ENCODE data around the gene RCOR2. TPM values are rescaled to one million over a fixed set of nuclear protein-coding genes. Genes with fewer than 3 reads are reported as not detected.

RCOR2 gene
- total RNA-seq, 4 donors from 2014 or later = 0.64 to 0.82 TPM; not detected in 2

GRCh38 chr11:63877658-63878241, 39.2 kb downstream of the RCOR2 start:
- 95% methylated on average over 6 of the region's 6 CpGs; no CpG with 5 or more reads in 1 of the 2 donors for WGBS, 2 donors (ENCODE audit: low coverage in 1 of 2)
- in situ Hi-C loops (cut with MboI; ENCODE audit: low pct_ligation_motif_present in 1 of 4, low pct_unique_long_range_greater_than_20kb in 1 of 4, low sequenced_read_pairs in 3 of 4) (no loop called here), intact Hi-C loops (cut with DNase I; ENCODE audit: low total_unique reads) (no loop called here)
- Histone ChIP-seq H3K36me3 (no peaks in the 10 kb centered on the region), H3K4me1 (peaks cover 26 to 52% (median 40%) of the 10 kb centered on the region in 4 donors), H3K27me3 (no peaks in the 10 kb centered on the region), H3K9me3 (no peaks in the 10 kb centered on the region), H3K27ac (no peak overlapping the region), H3K4me3 (no peak overlapping the region)
- no peak for DNase-seq
- no peak for TF ChIP-seq EP300 (IDR thresholded peaks at IDR 0.05; ENCODE audit: low read depth)

GRCh38 chr11:63876616-63877015, 40.3 kb downstream of the RCOR2 start:
- 92 to 96% methylated on average over 4 to 6 of the region's 6 CpGs for WGBS, 2 donors (ENCODE audit: low coverage in 1 of 2)
- in situ Hi-C loops (cut with MboI; ENCODE audit: low pct_ligation_motif_present in 1 of 4, low pct_unique_long_range_greater_than_20kb in 1 of 4, low sequenced_read_pairs in 3 of 4) (no loop called here), intact Hi-C loops (cut with DNase I; ENCODE audit: low total_unique reads) (no loop called here)
- Histone ChIP-seq H3K36me3 (no peaks in the 10 kb centered on the region), H3K27ac (no peak overlapping the region), H3K4me3 (no peak overlapping the region), H3K9me3 (no peaks in the 10 kb centered on the region), H3K27me3 (no peaks in the 10 kb centered on the region), H3K4me1 (peaks cover 32 to 62% (median 48%) of the 10 kb centered on the region in 4 donors)
- no peak for TF ChIP-seq CTCF (IDR thresholded peaks at IDR 0.05)
- TF ChIP-seq POLR2A (IDR thresholded peaks at IDR 0.05) = no peak
- TF ChIP-seq EP300 (IDR thresholded peaks at IDR 0.05; ENCODE audit: low read depth) = no peak
- no peak for TF ChIP-seq POLR2AphosphoS5 (IDR thresholded peaks at IDR 0.05)
- DNase-seq = no peak

GRCh38 chr11:63875506-63876065, 41.4 kb downstream of the RCOR2 start:
- WGBS, 2 donors (ENCODE audit: low coverage in 1 of 2) = 84 to 96% methylated on average over 4 to 8 of the region's 8 CpGs
- in situ Hi-C loops (cut with MboI; ENCODE audit: low pct_ligation_motif_present in 1 of 4, low pct_unique_long_range_greater_than_20kb in 1 of 4, low sequenced_read_pairs in 3 of 4) = no loop called here
- H3K9me3 ChIP-seq = no peaks in the 10 kb centered on the region
- H3K27me3 ChIP-seq = no peaks in the 10 kb centered on the region
- H3K4me3 ChIP-seq = no peak overlapping the region
- no peak for TF ChIP-seq POLR2AphosphoS5 (IDR thresholded peaks at IDR 0.05)
- TF ChIP-seq POLR2A (IDR thresholded peaks at IDR 0.05) = no peak
- no peak for TF ChIP-seq EP300 (IDR thresholded peaks at IDR 0.05; ENCODE audit: low read depth)
- TF ChIP-seq CTCF (IDR thresholded peaks at IDR 0.05) = no peak
- H3K36me3 ChIP-seq = no peaks in the 10 kb centered on the region
- intact Hi-C loops (cut with DNase I; ENCODE audit: low total_unique reads) = no loop called here
- DNase-seq = no peak
- no peak overlapping the region for H3K27ac ChIP-seq
- peaks cover 38 to 65% (median 50%) of the 10 kb centered on the region in 4 donors for H3K4me1 ChIP-seq

- Histone ChIP-seq H3K9me3 (no peaks in the 10 kb centered on the region), H3K27ac (no peak overlapping the region), H3K27me3 (no peaks in the 10 kb centered on the region), H3K4me1 (peaks cover 36 to 65% (median 50%) of the 10 kb centered on the region in 4 donors), H3K36me3 (no peaks in the 10 kb centered on the region), H3K4me3 (no peak overlapping the region)
- DNase-seq = no peak
- TF ChIP-seq POLR2A (IDR thresholded peaks at IDR 0.05) = no peak
- TF ChIP-seq POLR2AphosphoS5 (IDR thresholded peaks at IDR 0.05) = no peak
- no peak for TF ChIP-seq EP300 (IDR thresholded peaks at IDR 0.05; ENCODE audit: low read depth)
- no peak for TF ChIP-seq CTCF (IDR thresholded peaks at IDR 0.05)
- WGBS, 2 donors (ENCODE audit: low coverage in 1 of 2) = 60 to 68% methylated on average over 2 to 6 of the region's 6 CpGs
- intact Hi-C loops (cut with DNase I; ENCODE audit: low total_unique reads) = no loop called here
- in situ Hi-C loops (cut with MboI; ENCODE audit: low pct_ligation_motif_present in 1 of 4, low pct_unique_long_range_greater_than_20kb in 1 of 4, low sequenced_read_pairs in 3 of 4) = no loop called here
Observed at GRCh38 chr11:63874511-63874910, 42.5 kb downstream of the RCOR2 start.
